HepG2 (cell line): ENCODE measurements around the gene NDUFS2. TPM values are rescaled to one million over a fixed set of nuclear protein-coding genes. Genes with fewer than 3 reads are reported as not detected.

ENCODE experiments used
- ADNP ChIP-seq: sonication (generic); formaldehyde crosslinking; IDR thresholded peaks from 2 replicates; pipeline ENCODE4 v1.4.0; 2020; ENCODE audit warnings: missing genetic modification reagents
- AHDC1 ChIP-seq: sonication (generic); formaldehyde crosslinking; IDR thresholded peaks from 2 replicates; pipeline ENCODE4 v1.5.1; 2020; ENCODE audit warnings: mild to moderate bottlenecking, missing genetic modification reagents, borderline replicate concordance
- ATRX ChIP-seq: sonication (generic); formaldehyde crosslinking; IDR thresholded peaks from 2 replicates; pipeline ENCODE4 v1.4.0; 2020; ENCODE audit warnings: missing genetic modification reagents, borderline replicate concordance
- FOXP1 ChIP-seq, 2 experiments: fragments of 450-650 bp in 1 of 2; IDR thresholded peaks; 2 replicates each; pipeline ENCODE4 v1.6.1; 2017 to 2018; ENCODE audit warnings: antibody characterized with exemption in 1 of 2
- GFI1 ChIP-seq: sonication (generic); formaldehyde crosslinking; IDR thresholded peaks from 2 replicates; pipeline ENCODE4 v1.5.0; 2020; ENCODE audit warnings: missing genetic modification reagents, mild to moderate bottlenecking, borderline replicate concordance
- IKZF1 ChIP-seq: fragments of 450-650 bp; IDR thresholded peaks from 2 replicates; pipeline ENCODE4 v1.7.1; 2016
- LRRFIP1 ChIP-seq: sonication (generic); formaldehyde crosslinking; conservative IDR thresholded peaks from 2 replicates; pipeline ENCODE4 v1.4.0; 2020; ENCODE audit warnings: missing genetic modification reagents
- SIN3A ChIP-seq: IDR thresholded peaks from 2 replicates; pipeline ENCODE4 v1.6.1; 2011; ENCODE audit warnings: low read depth, mild to moderate bottlenecking, control low read depth, low read length, borderline replicate concordance
- SRF ChIP-seq: IDR thresholded peaks from 2 replicates; pipeline ENCODE4 v1.6.1; 2011; ENCODE audit warnings: mild to moderate bottlenecking, low read depth, low read length, moderate library complexity
- ZBTB21 ChIP-seq: sonication (generic); formaldehyde crosslinking; IDR thresholded peaks from 2 replicates; pipeline ENCODE4 v1.4.0; 2020; ENCODE audit warnings: missing genetic modification reagents
- ZBTB43 ChIP-seq: sonication (generic); formaldehyde crosslinking; conservative IDR thresholded peaks from 2 replicates; pipeline ENCODE4 v1.4.0; 2020; ENCODE audit warnings: missing genetic modification reagents
- ZFP90 ChIP-seq: sonication (generic); formaldehyde crosslinking; IDR thresholded peaks from 2 replicates; pipeline ENCODE4 v1.8.0; 2022; ENCODE audit warnings: missing genetic modification reagents, mild to moderate bottlenecking, inconsistent platforms, borderline replicate concordance
- ZNF282 ChIP-seq: fragments of 450-650 bp; IDR thresholded peaks from 2 replicates; pipeline ENCODE4 v1.6.1; 2018; ENCODE audit not compliant: partially characterized antibody
- ZNF362 ChIP-seq: sonication (generic); formaldehyde crosslinking; IDR thresholded peaks from 2 replicates; pipeline ENCODE4 v1.4.0; 2020; ENCODE audit warnings: missing genetic modification reagents, mild to moderate bottlenecking, borderline replicate concordance
- ZNF549 ChIP-seq: sonication (generic); formaldehyde crosslinking; IDR thresholded peaks from 2 replicates; pipeline ENCODE4 v1.5.0; 2020; ENCODE audit warnings: missing genetic modification reagents
- ZNF724P ChIP-seq: sonication (generic); formaldehyde crosslinking; IDR thresholded peaks from 2 replicates; pipeline ENCODE4 v1.8.0; 2022; ENCODE audit warnings: missing genetic modification reagents, borderline replicate concordance
- ZNF879 ChIP-seq: sonication (generic); formaldehyde crosslinking; IDR thresholded peaks from 2 replicates; pipeline ENCODE4 v1.8.1; 2023; ENCODE audit warnings: missing genetic modification reagents
- polyA plus RNA-seq, 8 experiments: library from polyadenylated mRNA; depleted of rRNA in 3 of 8; stranded (reverse) in 7 of 8; unstranded in 1 of 8; fragments of >200 nt; fragmentation: Illumina TruSeq in 4 of 8; extraction: Trizol in 4 of 8; gene quantifications; 2 replicates each; pipeline versions ENCODE4 v1.2.1 to v1.2.3, GENCODE V29; 2011 to 2016; ENCODE audit warnings: low read depth in 4 of 8, missing spikeins in 1 of 8, mixed read lengths in 1 of 8; ENCODE audit not compliant: insufficient read depth in 1 of 8
- total RNA-seq, 5 experiments: library from RNA; depleted of rRNA; stranded (reverse); fragments of >200 nt; fragmentation: Illumina TruSeq; extraction: Trizol; gene quantifications; 2 replicates each; pipeline ENCODE4 v1.2.3, GENCODE V29; 2016; ENCODE audit warnings: low read depth in 1 of 5

NDUFS2 gene
- total and polyA plus RNA-seq, 2 of the 13 experiments (the other 11 are each of a cell fraction or from before 2014, with no cell fraction given): 89.9 to 118 TPM

- TF ChIP-seq AHDC1 (CRISPR knock-in tag) (0 out of 2 replicates have a peak, but pooled peaks have one; percentile 10), FOXP1 (IDR thresholded peaks at IDR 0.05) (no peak), FOXP1 (CRISPR knock-in tag; IDR thresholded peaks at IDR 0.05) (peak; percentile 94), IKZF1 (no peak), ZBTB21 (CRISPR knock-in tag) (0 out of 2 replicates have a peak, but pooled peaks have one; percentile 4), ZNF879 (no peak), ZNF724P (CRISPR knock-in tag) (peak; percentile 68; the same call in 1 of the 2 replicates), GFI1 (CRISPR knock-in tag) (peak; percentile 95), ZFP90 (CRISPR knock-in tag) (no peak), ZNF282 (no peak), SIN3A (no peak), ZBTB43 (no peak), ATRX (no peak), LRRFIP1 (no peak), ZNF549 (CRISPR knock-in tag) (no peak), ADNP (CRISPR knock-in tag) (no peak), SRF (no peak), ZNF362 (peak; percentile 59; the same call in 1 of the 2 replicates)
Measured at GRCh38 chr1:161218301-161219077, 16.3 kb downstream of the NDUFS2 start (continued).
